Mucosa of descending colon (tissue), 3 donors: ENCODE measurements around the gene CRX. TPM values are rescaled to one million over a fixed set of nuclear protein-coding genes. Genes with fewer than 3 reads are reported as not detected.

ENCODE experiments used
- ATAC-seq: fragments of 200-7000 bp; cut with Tn5 transposase; one replicate; pipeline ENCODE4 v1.9.1; 2020; ENCODE audit warnings: mild to moderate bottlenecking, moderate library complexity
- DNase-seq, 3 donors: peaks; one replicate each; pipeline ENCODE4 v3.0.0-alpha.2; 2020
- H3K36me3 ChIP-seq: fragments of 200-600 bp; one replicate; pipeline ENCODE4 v1.8.0; 2021; ENCODE audit warnings: low read depth, mild to moderate bottlenecking
- H3K4me1 ChIP-seq: fragments of 200-600 bp; one replicate; pipeline ENCODE4 v1.8.0; 2021; ENCODE audit warnings: low read depth, mild to moderate bottlenecking
- H3K4me3 ChIP-seq: fragments of 200-600 bp; one replicate; pipeline ENCODE4 v1.8.0; 2021; ENCODE audit warnings: mild to moderate bottlenecking
- H3K9me3 ChIP-seq: fragments of 200-600 bp; one replicate; pipeline ENCODE4 v1.8.0; 2021; ENCODE audit warnings: mild to moderate bottlenecking
- intact Hi-C, 2 donors: fragments of 100-400 bp; cut with DNase I in 1 of 2; cut with micrococcal nuclease in 1 of 2; formaldehyde crosslinking; loops; one replicate each; pipeline versions ENCODE4 v1.11.0 to v1.11.1; 2022; cut with DNase I, micrococcal nuclease
- total RNA-seq, 3 donors: library from RNA; stranded (reverse); fragmentation: NEBNext Ultra II Directional in 2 of 3; extraction: Animal tissue kit (Norgen Biotek cat#: 25700) in 2 of 3; gene quantifications; one replicate each; pipeline versions ENCODE4 v1.2.1 to v1.2.4, GENCODE V29; 2021 to 2023
- TF ChIP-seq, protein P1 (sequence below): fragments of 200-600 bp; IDR thresholded peaks from one replicate; pipeline ENCODE4 v1.8.0; 2022; ENCODE audit warnings: antibody characterized with exemption, mild to moderate bottlenecking
- donor health status: DM: no; HTN: no; CAD: no; lungs with moderate emphysema.
- donor health status: DM: no; HTN: no; CAD: no.
- donor health status: DM: no; HTN: yes; CAD: no.

CRX gene
- total RNA-seq, 3 donors from 2014 or later = not detected

- ATAC-seq = no peak
- TF ChIP-seq, protein P1, sequence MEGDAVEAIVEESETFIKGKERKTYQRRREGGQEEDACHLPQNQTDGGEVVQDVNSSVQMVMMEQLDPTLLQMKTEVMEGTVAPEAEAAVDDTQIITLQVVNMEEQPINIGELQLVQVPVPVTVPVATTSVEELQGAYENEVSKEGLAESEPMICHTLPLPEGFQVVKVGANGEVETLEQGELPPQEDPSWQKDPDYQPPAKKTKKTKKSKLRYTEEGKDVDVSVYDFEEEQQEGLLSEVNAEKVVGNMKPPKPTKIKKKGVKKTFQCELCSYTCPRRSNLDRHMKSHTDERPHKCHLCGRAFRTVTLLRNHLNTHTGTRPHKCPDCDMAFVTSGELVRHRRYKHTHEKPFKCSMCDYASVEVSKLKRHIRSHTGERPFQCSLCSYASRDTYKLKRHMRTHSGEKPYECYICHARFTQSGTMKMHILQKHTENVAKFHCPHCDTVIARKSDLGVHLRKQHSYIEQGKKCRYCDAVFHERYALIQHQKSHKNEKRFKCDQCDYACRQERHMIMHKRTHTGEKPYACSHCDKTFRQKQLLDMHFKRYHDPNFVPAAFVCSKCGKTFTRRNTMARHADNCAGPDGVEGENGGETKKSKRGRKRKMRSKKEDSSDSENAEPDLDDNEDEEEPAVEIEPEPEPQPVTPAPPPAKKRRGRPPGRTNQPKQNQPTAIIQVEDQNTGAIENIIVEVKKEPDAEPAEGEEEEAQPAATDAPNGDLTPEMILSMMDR = no peak
- Histone ChIP-seq H3K4me1 (no peaks in the 10 kb centered on the region), H3K36me3 (no peaks in the 10 kb centered on the region), H3K4me3 (no peak overlapping the region), H3K9me3 (no peaks in the 10 kb centered on the region)
- no peak for DNase-seq
- intact Hi-C loops = no loop called here
Observed at GRCh38 chr19:47881757-47882156, 60.0 kb downstream of the CRX start.

DNA sequence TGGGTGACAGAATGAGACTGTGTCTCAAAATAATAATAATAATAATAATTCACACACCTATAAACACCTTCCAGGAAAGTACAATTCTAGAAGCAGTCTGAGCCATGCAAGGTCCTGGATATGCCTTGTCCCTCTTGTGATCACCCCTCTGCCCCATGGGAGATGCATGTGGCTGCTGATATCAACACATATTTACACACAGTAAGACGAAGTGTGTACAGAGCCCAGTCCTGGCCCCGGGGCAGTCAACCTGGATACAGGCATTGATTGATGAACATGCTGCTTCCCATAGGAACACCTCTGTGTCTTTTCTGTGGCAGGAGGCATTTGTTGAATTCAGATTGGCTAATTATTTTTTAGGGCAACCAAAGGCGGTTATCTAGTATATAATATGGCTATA, 61.2 kb downstream of the CRX start:
- H3K4me1 ChIP-seq = no peaks in the 10 kb centered on the region
- no peaks in the 10 kb centered on the region for H3K9me3 ChIP-seq
- intact Hi-C loops = no loop called here
- TF ChIP-seq, protein P1 = no peak
- peak in 1 of 3 donors; percentile 3 for DNase-seq
- no peak overlapping the region for H3K4me3 ChIP-seq
- H3K36me3 ChIP-seq = no peaks in the 10 kb centered on the region
- no peak for ATAC-seq

- DNase-seq (no peak), ATAC-seq (no peak)
- Histone ChIP-seq H3K36me3 (no peaks in the 10 kb centered on the region), H3K9me3 (no peaks in the 10 kb centered on the region), H3K4me1 (no peaks in the 10 kb centered on the region), H3K4me3 (no peak overlapping the region)
- intact Hi-C loops = no loop called here
- TF ChIP-seq, protein P1 = no peak
Observed at GRCh38 chr19:47885067-47885463, 63.3 kb downstream of the CRX start.

- TF ChIP-seq, protein P1 = no peak
- Histone ChIP-seq H3K4me1 (no peaks in the 10 kb centered on the region), H3K36me3 (no peaks in the 10 kb centered on the region), H3K4me3 (no peak within 1 kb of the TSS), H3K9me3 (no peaks in the 10 kb centered on the region)
- intact Hi-C loops = no loop called here
- ATAC-seq = peak; percentile 70
- DNase-seq = no peak
Observed at GRCh38 chr19:47886010-47886559, 64.3 kb downstream of the CRX start, which contains the start of gene SULT2A1. Gene SULT2A1, minus strand, starts transcription at chr19:47886315. Its CDS starts 58 bp downstream, at chr19:47886257.

DNA sequence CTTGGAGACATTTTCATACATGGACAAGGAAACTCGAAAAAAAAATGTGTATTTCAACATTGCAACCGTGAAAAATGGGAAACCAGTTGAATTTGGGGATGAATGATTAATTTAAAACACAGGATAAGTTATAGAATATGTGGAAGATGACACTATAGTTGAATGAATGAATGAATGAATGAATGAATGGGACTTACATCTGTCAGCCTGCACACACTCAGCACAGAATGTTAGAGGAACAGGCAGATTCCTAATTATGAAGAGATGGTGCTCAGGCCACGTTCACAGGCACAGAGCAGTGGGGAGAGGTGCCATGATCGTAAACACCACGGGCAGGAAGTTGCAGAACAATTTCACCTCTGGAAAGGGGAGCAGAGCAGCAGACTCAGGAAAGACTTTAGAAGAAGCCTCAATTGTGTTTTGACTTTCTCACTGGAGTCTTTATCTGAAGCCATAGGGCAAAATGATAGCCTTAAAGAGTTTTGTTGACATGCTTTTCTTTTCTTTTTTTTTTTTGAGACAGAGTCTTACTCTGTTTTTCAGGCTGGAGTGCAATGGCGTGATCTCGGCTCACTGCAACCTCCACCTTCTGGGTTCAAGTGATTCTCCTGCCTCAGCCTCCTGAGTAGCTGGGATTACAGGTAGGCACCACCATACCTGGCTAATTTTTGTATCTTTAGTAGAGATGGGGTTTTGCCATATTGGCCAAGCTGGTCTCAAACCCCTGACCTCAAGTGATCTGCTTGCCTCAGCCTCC, 69.3 kb downstream of the CRX start:
- H3K4me1 ChIP-seq = no peaks in the 10 kb centered on the region
- H3K36me3 ChIP-seq = no peaks in the 10 kb centered on the region
- no peak for ATAC-seq
- H3K9me3 ChIP-seq = no peaks in the 10 kb centered on the region
- TF ChIP-seq, protein P1 = no peak
- no peak overlapping the region for H3K4me3 ChIP-seq
- intact Hi-C loops = no loop called here
- DNase-seq = no peak
